H9 (cell line): ENCODE data around the gene WDR36. TPM values are rescaled to one million over a fixed set of nuclear protein-coding genes. Genes with fewer than 3 reads are reported as not detected.

Source experiments
- DNase-seq: peaks from one replicate; pipeline ENCODE4 v3.0.0-alpha.2; 2017
- H2AFZ ChIP-seq: one replicate; pipeline ENCODE4 v1.6.1; 2013; ENCODE audit warnings: mild to moderate bottlenecking, low read length, control low read depth, moderate library complexity
- H2AK5ac ChIP-seq: 2 replicates; pipeline ENCODE4 v1.6.1; 2013; ENCODE audit warnings: low read length, control low read depth, mixed read lengths; ENCODE audit not compliant: insufficient read length
- H2BK120ac ChIP-seq: one replicate; pipeline ENCODE4 v1.6.1; 2013; ENCODE audit warnings: low read depth, mild to moderate bottlenecking, low read length, control low read depth, inconsistent platforms; ENCODE audit not compliant: poor library complexity, severe bottlenecking
- H2BK12ac ChIP-seq: 2 replicates; pipeline ENCODE4 v1.6.1; 2013; ENCODE audit warnings: low read length, control low read depth, mixed read lengths, low read depth; ENCODE audit not compliant: insufficient read length
- H2BK15ac ChIP-seq: 2 replicates; pipeline ENCODE4 v1.6.1; 2013; ENCODE audit warnings: low read depth, low read length, control low read depth
- H2BK20ac ChIP-seq: one replicate; pipeline ENCODE4 v1.6.1; 2013; ENCODE audit warnings: low read depth, mild to moderate bottlenecking, low read length, control low read depth, inconsistent platforms; ENCODE audit not compliant: poor library complexity, severe bottlenecking
- H2BK5ac ChIP-seq: 2 replicates; pipeline ENCODE4 v1.6.1; 2013; ENCODE audit warnings: low read length, control low read depth, mixed read lengths; ENCODE audit not compliant: insufficient read length
- H3K14ac ChIP-seq: 2 replicates; pipeline ENCODE4 v1.6.1; 2013; ENCODE audit warnings: low read length, control low read depth; ENCODE audit not compliant: insufficient read depth
- H3K18ac ChIP-seq: 2 replicates; pipeline ENCODE4 v1.6.1; 2013; ENCODE audit warnings: low read depth, mild to moderate bottlenecking, mixed read lengths, low read length, control low read depth; ENCODE audit not compliant: insufficient read length
- H3K23ac ChIP-seq: 2 replicates; pipeline ENCODE4 v1.6.1; 2013; ENCODE audit warnings: low read length, control low read depth, mixed read lengths, low read depth; ENCODE audit not compliant: insufficient read length
- H3K23me2 ChIP-seq: 2 replicates; pipeline ENCODE4 v1.6.1; 2013; ENCODE audit warnings: low read depth, mild to moderate bottlenecking, mixed read lengths, low read length, control low read depth; ENCODE audit not compliant: insufficient read length, poor library complexity, severe bottlenecking
- H3K27ac ChIP-seq: 2 replicates; pipeline ENCODE4 v1.5.1; 2013; ENCODE audit warnings: low read length, control low read depth, mixed read lengths, low read depth; ENCODE audit not compliant: insufficient read length
- H3K27me3 ChIP-seq: 2 replicates; pipeline ENCODE4 v1.6.1; 2013; ENCODE audit warnings: low read length, control low read depth, inconsistent platforms; ENCODE audit not compliant: insufficient read depth
- H3K4ac ChIP-seq: 2 replicates; pipeline ENCODE4 v1.6.1; 2013; ENCODE audit warnings: low read depth, mild to moderate bottlenecking, control low read depth, inconsistent platforms, low read length, moderate library complexity
- H3K4me1 ChIP-seq: 2 replicates; pipeline ENCODE4 v1.6.1; 2013; ENCODE audit warnings: low read length, control low read depth, inconsistent platforms; ENCODE audit not compliant: insufficient read depth
- H3K4me2 ChIP-seq: 2 replicates; pipeline ENCODE4 v1.6.1; 2013; ENCODE audit warnings: low read length, control low read depth, mixed read lengths; ENCODE audit not compliant: insufficient read length, insufficient read depth
- H3K56ac ChIP-seq: 2 replicates; pipeline ENCODE4 v1.6.1; 2013; ENCODE audit warnings: low read depth, mild to moderate bottlenecking, mixed read lengths, low read length, control low read depth; ENCODE audit not compliant: insufficient read length
- H3K79me1 ChIP-seq: 2 replicates; pipeline ENCODE4 v1.6.1; 2013; ENCODE audit warnings: low read depth, mild to moderate bottlenecking, moderate library complexity, low read length, control low read depth, inconsistent platforms; ENCODE audit not compliant: insufficient read depth, poor library complexity, severe bottlenecking
- H3K79me2 ChIP-seq: 2 replicates; pipeline ENCODE4 v1.6.1; 2013; ENCODE audit warnings: low read length, control low read depth, inconsistent platforms; ENCODE audit not compliant: insufficient read depth
- H3K9ac ChIP-seq: 2 replicates; pipeline ENCODE4 v1.6.1; 2013; ENCODE audit warnings: low read length, control low read depth, mixed read lengths; ENCODE audit not compliant: insufficient read length; ENCODE audit errors: extremely low read depth
- H3K9me3 ChIP-seq: one replicate; pipeline ENCODE4 v1.6.1; 2013; ENCODE audit warnings: low read depth, low read length, inconsistent platforms; ENCODE audit not compliant: control insufficient read depth
- H3T11ph ChIP-seq: one replicate; pipeline ENCODE4 v1.6.1; 2013; ENCODE audit warnings: mild to moderate bottlenecking, low read length, control low read depth, inconsistent platforms
- H4K20me1 ChIP-seq: one replicate; pipeline ENCODE4 v1.6.1; 2013; ENCODE audit not compliant: control insufficient read depth, insufficient read length, insufficient read depth
- H4K5ac ChIP-seq: 2 replicates; pipeline ENCODE4 v1.6.1; 2013; ENCODE audit warnings: low read depth, mild to moderate bottlenecking, mixed read lengths, low read length, control low read depth; ENCODE audit not compliant: insufficient read length
- H4K8ac ChIP-seq: replicated peaks from 2 replicates; pipeline ENCODE4 v1.6.1; 2013; ENCODE audit warnings: low read length, control low read depth, mixed read lengths, low read depth; ENCODE audit not compliant: insufficient read length
- H4K91ac ChIP-seq: 2 replicates; pipeline ENCODE4 v1.6.1; 2013; ENCODE audit warnings: low read depth, mild to moderate bottlenecking, moderate library complexity, mixed read lengths, low read length, control low read depth; ENCODE audit not compliant: insufficient read length
- H3K27ac Mint-ChIP-seq, 3 experiments: 2 replicates in 2 of 3; 3 replicates in 1 of 3; pipeline ENCODE4 v1.8.0; 2020 to 2021; ENCODE audit warnings: mixed read lengths in 3 of 3, mild to moderate bottlenecking in 1 of 3, moderate library complexity in 1 of 3
- H3K27me3 Mint-ChIP-seq: 2 replicates; pipeline ENCODE4 v1.8.0; 2021; ENCODE audit warnings: low read depth, mild to moderate bottlenecking, moderate library complexity, mixed read lengths
- H3K36me3 Mint-ChIP-seq, 3 experiments: 2 replicates in 2 of 3; 3 replicates in 1 of 3; pipeline ENCODE4 v1.8.0; 2020 to 2021; ENCODE audit warnings: low read depth in 3 of 3, mixed read lengths in 3 of 3; ENCODE audit not compliant: insufficient read depth in 1 of 3
- H3K4me1 Mint-ChIP-seq, 2 experiments: 2 replicates each; pipeline ENCODE4 v1.8.0; 2020; ENCODE audit warnings: mixed read lengths in 2 of 2
- H3K4me3 Mint-ChIP-seq, 2 experiments: 2 replicates in 1 of 2; 3 replicates in 1 of 2; pipeline ENCODE4 v1.8.0; 2020 to 2021; ENCODE audit warnings: mild to moderate bottlenecking in 2 of 2, mixed read lengths in 2 of 2, moderate library complexity in 1 of 2
- H3K9me3 Mint-ChIP-seq, 2 experiments: 2 replicates in 1 of 2; 3 replicates in 1 of 2; pipeline ENCODE4 v1.8.0; 2020; ENCODE audit warnings: mild to moderate bottlenecking in 2 of 2, mixed read lengths in 2 of 2, moderate library complexity in 1 of 2
- CTCF ChIP-seq: fragments of 200-600 bp; sonication (generic); conservative IDR thresholded peaks from 3 replicates; pipeline ENCODE4 v1.8.0; 2021; ENCODE audit warnings: antibody characterized with exemption, mild to moderate bottlenecking
- WGBS: extraction: QIAGEN DNeasy Blood & Tissue Kit; methylation state at CpG from one replicate; pipeline ENCODE4 v1.1.7; 2013; ENCODE audit warnings: missing lambda C conversion rate, low lambda C conversion rate, mixed read lengths; ENCODE audit not compliant: insufficient read length; ENCODE audit errors: extremely low coverage; 5-methylcytosine and 5-hydroxymethylcytosine counted together
- total RNA-seq: library from RNA; stranded (reverse); gene quantifications from 2 replicates; pipeline ENCODE4 v1.2.1, GENCODE V29; 2021

Gene WDR36
- total RNA-seq, 1 experiment from 2014 or later, result 42.0 TPM

DNA sequence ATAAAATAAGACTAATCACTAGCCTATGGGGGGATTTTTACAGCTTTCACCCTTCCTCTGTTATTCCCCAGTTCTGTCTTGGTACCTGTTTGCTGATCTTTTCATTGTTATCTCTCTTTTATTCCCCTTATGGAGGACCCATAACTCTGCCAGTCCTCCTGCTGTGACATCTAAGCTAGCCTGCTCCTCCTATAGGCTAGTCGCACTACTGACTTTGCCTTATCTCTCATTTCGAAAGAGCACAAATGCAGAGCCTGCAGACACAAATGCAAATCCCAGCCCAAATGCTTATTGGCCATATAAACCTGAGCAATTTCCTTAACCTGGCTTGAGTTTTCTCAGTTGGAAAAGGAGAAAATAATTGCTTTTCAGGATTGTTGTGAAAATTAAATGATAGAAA is 72.9 kb downstream of the WDR36 start:
- H3K79me2 ChIP-seq, result no peaks in the 10 kb centered on the region
- no peak overlapping the region for H3K14ac ChIP-seq
- no peak overlapping the region for H2BK5ac ChIP-seq
- WGBS, result no CpG with 5 or more reads among the region's 2 CpGs
- no peak overlapping the region for H2AFZ ChIP-seq
- no peak overlapping the region for H3K4ac ChIP-seq
- H3K18ac ChIP-seq, result no peak overlapping the region
- H3K4me1 Mint-ChIP-seq, result peaks cover 11 to 22% of the 10 kb centered on the region in 2 experiments
- no peaks in the 10 kb centered on the region for H3K9me3 ChIP-seq
- H4K20me1 ChIP-seq, result no peaks in the 10 kb centered on the region
- H3K4me3 Mint-ChIP-seq, result no peak overlapping the region
- no peaks in the 10 kb centered on the region for H3K36me3 Mint-ChIP-seq
- H3K27ac Mint-ChIP-seq, result no peak overlapping the region
- H3K4me1 ChIP-seq, result no peaks in the 10 kb centered on the region
- no peak overlapping the region for H2BK20ac ChIP-seq
- no peak overlapping the region for H2BK15ac ChIP-seq
- no peak overlapping the region for H3K23ac ChIP-seq
- H2BK12ac ChIP-seq, result no peak overlapping the region
- no peaks in the 10 kb centered on the region for H3K27me3 ChIP-seq
- H4K91ac ChIP-seq, result no peak overlapping the region
- no peak overlapping the region for H3K56ac ChIP-seq
- H3K27ac ChIP-seq, result no peak overlapping the region
- no peak overlapping the region for H2AK5ac ChIP-seq
- no peaks in the 10 kb centered on the region for H3K27me3 Mint-ChIP-seq
- no peak overlapping the region for H4K5ac ChIP-seq
- no peak overlapping the region for H3K4me2 ChIP-seq
- no peak overlapping the region for H3T11ph ChIP-seq
- no peaks in the 10 kb centered on the region for H3K79me1 ChIP-seq
- H3K9me3 Mint-ChIP-seq, result no peaks in the 10 kb centered on the region
- peak; percentile 19; the same call in 1 of the 3 replicates for TF ChIP-seq CTCF
- H4K8ac ChIP-seq, result no peak overlapping the region
- no peak overlapping the region for H2BK120ac ChIP-seq
- no peaks in the 10 kb centered on the region for H3K23me2 ChIP-seq
- no peak overlapping the region for H3K9ac ChIP-seq
- DNase-seq, result peak; percentile 30
